ENCODE results near the gene RIMS4.
"Not testable (repeated sequence)": the region's sequence is repeated elsewhere in the genome, so short reads cannot be mapped to it uniquely, and the experiment has no call there.

Gene RIMS4

GRCh38 chr20:44829688-44830087 is 19.3 kb upstream of the RIMS4 start:
- no peak for DNase-seq

DNA sequence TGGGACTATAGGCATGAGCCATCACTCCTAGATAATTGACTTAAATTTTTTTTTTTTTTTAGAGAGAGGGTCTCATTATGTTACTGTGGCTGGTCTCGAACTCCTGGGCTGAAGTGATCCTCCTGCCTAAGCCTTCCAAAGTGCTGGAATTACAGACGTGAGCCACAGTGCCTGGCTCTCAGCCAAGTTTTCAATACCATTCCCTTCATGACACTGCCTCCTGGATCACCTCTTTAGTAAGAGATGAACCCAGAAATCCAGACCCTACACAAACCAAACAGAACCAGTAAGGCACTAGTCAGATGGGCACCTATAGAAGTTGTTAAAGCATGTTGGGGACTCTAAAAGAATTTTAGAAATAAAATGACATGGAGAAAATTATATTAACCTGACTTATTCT is 18.3 kb upstream of the RIMS4 start:
- DNase-seq = no peak

- no peak for DNase-seq
Measured at GRCh38 chr20:44827401-44827800, 17.1 kb upstream of the RIMS4 start.

DNA sequence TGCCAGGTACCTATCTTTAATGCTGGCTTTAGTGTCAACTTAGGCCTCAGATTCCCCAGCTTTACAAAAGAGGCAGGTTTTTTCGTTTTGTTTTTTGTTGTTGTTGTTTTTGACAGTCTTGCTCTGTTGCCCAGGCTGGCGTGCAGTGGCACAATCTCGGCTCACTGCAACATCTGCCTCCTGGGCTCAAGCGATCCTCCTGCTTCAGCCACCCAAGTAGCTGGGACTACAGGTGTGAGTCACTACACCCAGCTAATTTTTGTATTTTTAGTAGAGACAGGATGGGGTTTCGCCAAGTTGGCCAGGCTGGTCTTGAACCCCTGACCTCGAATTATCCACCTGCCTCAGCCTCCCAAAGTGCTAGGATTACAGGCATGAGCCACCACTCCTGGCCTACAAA is 11.2 kb upstream of the RIMS4 start:
- DNase-seq = not testable (repeated sequence)

DNA sequence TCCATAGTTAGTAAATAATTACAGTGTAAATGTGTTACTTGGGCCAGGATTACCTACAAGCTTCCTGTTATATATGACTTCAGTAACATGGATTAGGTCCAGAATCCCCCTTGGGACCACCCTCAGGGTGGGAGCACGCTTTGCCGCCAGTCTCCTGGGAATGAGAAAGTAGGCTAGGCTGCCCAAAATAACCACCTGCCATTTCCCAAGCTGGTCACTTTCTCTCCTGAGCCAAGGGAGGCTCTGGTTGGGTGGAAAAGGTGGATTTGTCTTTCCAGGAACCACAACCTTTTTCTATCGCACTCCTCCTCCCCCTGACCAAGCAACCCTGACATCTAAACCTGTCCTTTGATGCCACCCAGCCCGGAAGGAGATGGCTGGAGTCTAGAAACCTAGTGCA is 9.6 kb upstream of the RIMS4 start:
- DNase-seq = no peak

GRCh38 chr20:44817143-44817910 is 7.0 kb upstream of the RIMS4 start:
- no peak for DNase-seq

DNA sequence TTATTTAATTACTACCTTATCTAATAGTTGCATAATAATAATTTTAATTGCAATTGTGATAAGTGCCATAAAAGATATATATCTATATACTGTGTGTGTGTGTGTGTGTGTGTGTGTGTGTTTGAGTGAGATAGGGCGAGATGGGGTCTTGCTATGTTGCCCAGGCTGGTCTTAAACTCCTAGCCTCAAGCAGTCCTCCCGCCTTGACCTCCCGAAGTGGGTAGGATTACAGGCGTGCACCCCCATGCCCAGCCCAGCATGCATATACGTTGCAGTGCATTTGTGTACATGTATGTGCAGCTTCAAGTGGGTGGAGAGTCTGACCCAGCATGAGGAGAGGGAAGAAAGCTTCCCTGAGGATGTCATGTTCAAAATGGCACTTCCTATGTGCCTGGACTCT is 4.6 kb upstream of the RIMS4 start:
- DNase-seq = no peak

GRCh38 chr20:44811150-44811685 is 872 bp upstream of the RIMS4 start:
- no peak for DNase-seq

- no peak for DNase-seq
Measured at GRCh38 chr20:44810061-44810390, 320 bp downstream of the RIMS4 start.

- DNase-seq = no peak
Measured at GRCh38 chr20:44809380-44810060, 826 bp downstream of the RIMS4 start.

DNA sequence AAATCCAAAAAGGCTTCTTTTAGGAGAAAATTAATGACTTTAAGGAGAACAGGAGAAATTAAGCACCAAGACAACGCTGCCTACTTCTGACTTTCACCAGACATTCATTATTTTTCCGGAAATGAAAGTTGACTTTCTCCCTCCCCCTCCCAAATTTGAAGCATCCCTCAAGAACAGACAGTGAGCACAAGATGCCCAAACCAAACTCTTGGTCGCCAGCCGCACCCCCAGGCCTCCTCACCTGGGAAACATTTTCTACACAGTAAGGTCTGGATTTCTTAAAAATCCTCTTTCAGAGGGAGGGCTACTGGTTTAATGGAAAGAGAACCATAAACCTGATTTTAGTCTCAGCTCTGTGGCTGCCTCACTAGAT is 2.7 kb downstream of the RIMS4 start:
- DNase-seq = no peak

DNA sequence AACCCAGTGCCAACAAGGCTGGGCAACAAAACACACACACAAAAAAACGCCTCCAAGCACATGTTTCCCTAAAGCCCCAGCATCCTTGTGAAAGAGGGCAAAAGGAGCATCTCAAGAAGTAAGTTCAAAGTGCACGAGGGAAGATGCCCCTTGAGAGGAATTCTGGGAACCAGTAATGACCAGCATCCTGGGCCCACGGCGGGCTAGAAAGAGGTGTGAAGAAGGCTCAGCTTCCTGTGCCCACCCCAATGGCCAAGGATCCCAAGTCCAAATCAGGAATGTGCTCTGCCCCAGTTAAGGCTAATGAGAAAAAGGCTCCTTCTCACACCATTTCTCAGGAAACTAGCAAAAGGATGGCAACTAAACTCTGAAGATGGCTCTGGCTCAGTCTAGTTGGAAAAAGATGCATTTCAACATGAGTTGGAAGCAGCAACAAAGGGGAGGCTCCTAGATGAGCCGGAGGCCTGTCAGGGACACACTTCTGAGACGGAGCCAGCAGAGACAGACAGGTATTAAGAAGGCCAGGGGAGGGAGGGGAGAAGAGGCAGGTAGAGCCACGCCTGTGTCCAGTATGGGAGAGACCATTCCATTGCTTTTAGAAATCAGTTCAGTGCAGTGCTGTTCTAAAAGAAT is 3.2 kb downstream of the RIMS4 start:
- DNase-seq = no peak

GRCh38 chr20:44805979-44806620 is 4.2 kb downstream of the RIMS4 start:
- DNase-seq = no peak

- DNase-seq = peak; percentile 1
Measured at GRCh38 chr20:44805335-44805978, 4.9 kb downstream of the RIMS4 start.

GRCh38 chr20:44803383-44803941 is 6.9 kb downstream of the RIMS4 start:
- DNase-seq = no peak

DNA sequence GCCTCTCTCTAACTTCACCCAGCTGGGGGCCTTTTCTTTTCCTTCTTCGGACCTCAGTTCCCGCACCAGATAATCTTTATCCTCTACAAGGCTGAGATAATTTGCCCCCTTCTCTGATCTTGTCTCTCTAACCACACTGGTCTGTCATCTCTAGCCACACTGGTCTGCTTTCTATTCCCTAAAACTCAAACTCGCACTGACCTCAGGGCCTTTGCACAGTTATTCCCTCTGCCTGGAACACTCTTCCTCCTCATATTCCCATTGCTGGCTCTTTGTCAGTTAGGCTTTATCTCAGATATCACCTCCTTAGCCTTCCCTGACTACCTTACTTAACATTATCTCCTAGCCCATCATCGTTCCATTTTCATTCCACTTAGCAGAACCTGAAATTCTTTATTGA is 7.6 kb downstream of the RIMS4 start:
- DNase-seq = no peak

- DNase-seq = no peak
Measured at GRCh38 chr20:44800391-44801046, 9.8 kb downstream of the RIMS4 start.

- DNase-seq = no peak
Measured at GRCh38 chr20:44799691-44800090, 10.7 kb downstream of the RIMS4 start.

DNA sequence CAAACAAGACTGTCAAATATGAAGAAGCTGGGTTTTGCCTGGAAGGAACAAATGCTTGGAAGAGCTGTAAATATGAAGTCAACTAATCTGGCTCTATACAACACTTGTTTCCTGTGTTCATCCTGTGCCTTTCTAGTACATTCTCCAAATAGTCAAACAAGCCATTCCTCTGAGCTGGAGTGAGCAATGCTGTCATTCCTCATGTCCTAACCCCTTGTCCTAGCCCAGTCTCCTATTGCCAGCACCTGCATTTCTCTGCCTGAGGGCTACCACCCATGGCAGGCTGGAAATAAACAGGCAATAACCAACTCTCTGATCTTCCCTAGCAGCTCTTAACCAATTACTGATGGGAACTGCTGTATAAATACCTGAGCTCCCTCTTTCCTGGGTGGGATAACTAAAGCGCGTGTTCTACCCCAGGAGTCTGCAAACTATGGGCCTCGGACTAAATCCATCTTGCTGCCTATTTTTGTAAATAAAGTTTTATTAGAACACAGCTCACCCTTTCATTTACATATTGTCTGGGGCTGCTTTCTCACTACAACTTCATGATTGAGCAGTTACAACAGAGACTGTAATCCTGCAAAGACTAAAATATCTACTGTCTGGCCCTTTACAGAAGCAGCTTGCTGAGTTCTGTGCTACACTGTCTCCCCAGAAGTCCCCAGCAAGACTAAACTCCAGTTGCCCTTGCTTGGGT is 13.4 kb downstream of the RIMS4 start:
- DNase-seq = no peak

GRCh38 chr20:44796311-44796710 is 14.0 kb downstream of the RIMS4 start:
- no peak for DNase-seq

GRCh38 chr20:44795836-44796235 is 14.5 kb downstream of the RIMS4 start:
- no peak for DNase-seq

DNA sequence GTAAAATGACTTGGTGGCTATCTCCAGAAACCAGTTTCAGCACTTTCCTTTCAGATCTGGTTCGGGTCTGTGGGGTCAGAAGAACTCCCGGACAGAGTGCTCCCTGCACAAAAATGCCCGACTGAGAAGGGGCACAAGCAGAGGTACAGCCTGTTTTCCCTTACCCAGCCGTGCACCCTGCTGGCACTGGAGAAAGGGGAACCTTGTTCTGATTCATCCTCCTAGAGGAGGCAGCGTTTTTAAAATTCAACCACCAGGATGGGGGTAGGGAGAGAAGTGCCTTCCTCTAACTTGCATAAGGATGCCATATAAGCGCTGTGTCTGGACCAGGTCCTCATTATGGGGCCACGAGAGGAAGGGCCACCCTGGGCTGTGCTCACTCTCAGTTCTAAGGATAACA is 17.6 kb downstream of the RIMS4 start:
- no peak for DNase-seq
